K562 (cell line): Measurements from ENCODE around the gene FOSL1. TPM values are rescaled to one million over a fixed set of nuclear protein-coding genes. Genes with fewer than 3 reads are reported as not detected.

ENCODE experiments used
- ATF2 ChIP-seq: sonication (generic); formaldehyde crosslinking; IDR thresholded peaks from 2 replicates; pipeline ENCODE4 v1.8.1; 2022; ENCODE audit warnings: missing genetic modification reagents
- BDP1 ChIP-seq: IDR thresholded peaks from 3 replicates; pipeline ENCODE4 v1.6.1; 2011; ENCODE audit not compliant: insufficient read length, insufficient read depth
- DACH1 ChIP-seq: fragments of 450-650 bp; IDR thresholded peaks from 2 replicates; pipeline ENCODE4 v1.6.1; 2018; ENCODE audit not compliant: partially characterized antibody
- DMBX1 ChIP-seq: fragments of 250-450 bp; sonication (Bioruptor Pico); IDR thresholded peaks from 2 replicates; pipeline ENCODE4 v1.8.0; 2022; ENCODE audit warnings: inconsistent platforms, mild to moderate bottlenecking, moderate library complexity, borderline replicate concordance
- FOSL1 ChIP-seq: fragments of 200-800 bp; sonication (Bioruptor generic); conservative IDR thresholded peaks from 2 replicates; pipeline ENCODE4 v1.6.1; 2016; ENCODE audit warnings: missing genetic modification characterization, missing compliant biosample characterization
- GMEB1 ChIP-seq: fragments of 250-450 bp; sonication (Bioruptor Pico); IDR thresholded peaks from 2 replicates; pipeline ENCODE4 v1.4.0; 2020; ENCODE audit warnings: mild to moderate bottlenecking
- KLF16 ChIP-seq: IDR thresholded peaks from 2 replicates; pipeline ENCODE4 v1.6.1; 2016; ENCODE audit warnings: antibody characterized with exemption
- NBN ChIP-seq: fragments of 450-650 bp; IDR thresholded peaks from 2 replicates; pipeline ENCODE4 v1.6.1; 2016; ENCODE audit warnings: low read depth, mild to moderate bottlenecking
- NCOA6 ChIP-seq: fragments of 450-650 bp; IDR thresholded peaks from 2 replicates; pipeline ENCODE4 v1.6.1; 2017; ENCODE audit warnings: mild to moderate bottlenecking
- PCBP1 ChIP-seq: fragments of 200-400 bp; formaldehyde crosslinking; IDR thresholded peaks from 2 replicates; pipeline ENCODE4 v1.6.1; 2018; ENCODE audit warnings: mild to moderate bottlenecking, low read depth, low read length; ENCODE audit not compliant: poor library complexity, severe bottlenecking
- SIN3B ChIP-seq: fragments of 450-650 bp; IDR thresholded peaks from 2 replicates; pipeline ENCODE4 v1.6.1; 2017; ENCODE audit warnings: low read depth, mild to moderate bottlenecking, moderate library complexity
- SIRT6 ChIP-seq: IDR thresholded peaks from one replicate; pipeline ENCODE4 v1.6.1; 2012; ENCODE audit warnings: low read depth, mild to moderate bottlenecking, control low read depth, inconsistent platforms, low read length, moderate library complexity
- SRSF9 ChIP-seq: fragments of 200-400 bp; formaldehyde crosslinking; IDR thresholded peaks from 2 replicates; pipeline ENCODE4 v1.6.1; 2017; ENCODE audit warnings: low read depth, low read length, borderline replicate concordance
- TGIF2 ChIP-seq: sonication (generic); formaldehyde crosslinking; IDR thresholded peaks from 2 replicates; pipeline ENCODE4 v1.8.1; 2022; ENCODE audit warnings: mild to moderate bottlenecking, missing genetic modification reagents, moderate library complexity
- UBTF ChIP-seq, 2 experiments: IDR thresholded peaks; 2 replicates each; pipeline ENCODE4 v1.6.1; 2012; ENCODE audit warnings: improper control_type of control experiment in 2 of 2, low read depth in 2 of 2, low read length in 2 of 2, borderline replicate concordance in 1 of 2
- ZBTB5 ChIP-seq: fragments of 450-650 bp; IDR thresholded peaks from 2 replicates; pipeline ENCODE4 v1.6.1; 2017; ENCODE audit warnings: antibody characterized with exemption
- ZHX1 ChIP-seq: fragments of 150-350 bp; conservative IDR thresholded peaks from 2 replicates; pipeline ENCODE4 v1.6.1; 2014; ENCODE audit warnings: low read length
- ZNF140 ChIP-seq: fragments of 250-450 bp; sonication (Bioruptor Pico); IDR thresholded peaks from 2 replicates; pipeline ENCODE4 v1.8.0; 2021; ENCODE audit warnings: moderate library complexity, mild to moderate bottlenecking, inconsistent platforms
- polyA plus RNA-seq, 8 experiments: library from polyadenylated mRNA; depleted of rRNA in 4 of 8; stranded (reverse) in 5 of 8; unstranded in 3 of 8; fragments of >200 nt; fragmentation: Nextera tagmentation in 2 of 8; fragmentation: Illumina TruSeq in 1 of 8; extraction: Ambion mirVana in 2 of 8; extraction: Trizol in 1 of 8; gene quantifications; 2 replicates each; pipeline versions ENCODE4 v1.2.1 to v1.2.3, GENCODE V29; 2011 to 2014; ENCODE audit warnings: inconsistent platforms in 1 of 8, missing spikeins in 1 of 8
- total RNA-seq, 7 experiments: library from RNA; depleted of rRNA in 6 of 7; stranded (reverse); fragments of >200 nt in 6 of 7; fragmentation: Illumina TruSeq in 2 of 7; extraction: Trizol in 2 of 7; gene quantifications; 2 replicates each; pipeline versions ENCODE4 v1.2.1 to v1.2.3, GENCODE V29; 2011 to 2021; ENCODE audit warnings: low replicate concordance in 1 of 7

Gene FOSL1
- total and polyA plus RNA-seq, 9 of the 15 experiments (the other 6 are each of a cell fraction or from before 2014, with no cell fraction given): 3.5 to 39.6 (median 10.0) TPM

- TF ChIP-seq DACH1 (no peak), ZBTB5 (no peak), UBTF (IDR thresholded peaks at IDR 0.05; ENCODE audit: borderline replicate concordance in 1 of 2, low read depth in 2 of 2, low read length in 2 of 2) (no peak), FOSL1 (tag) (no peak), TGIF2 (peak; percentile 57; the same call in 1 of the 2 replicates), DMBX1 (CRISPR knock-in tag) (no peak), SRSF9 (no peak), KLF16 (no peak), SIRT6 (peak; percentile 17), SIN3B (no peak), NCOA6 (no peak), GMEB1 (CRISPR knock-in tag) (no peak), NBN (0 out of 2 replicates have a peak, but pooled peaks have one; percentile 20), ZHX1 (no peak), PCBP1 (peak; percentile 99), ZNF140 (CRISPR knock-in tag) (no peak), BDP1 (no peak), ATF2 (CRISPR knock-in tag) (no peak; the same call in 1 of the 2 replicates)
Measured at GRCh38 chr11:65899356-65900124, 648 bp downstream of the FOSL1 start (continued).
